MCF 10A (cell line): ENCODE measurements around the gene SLC25A30. TPM values are rescaled to one million over a fixed set of nuclear protein-coding genes. Genes with fewer than 3 reads are reported as not detected.
A peak's percentile ranks its signal among the peaks of the same experiment; 100 is the strongest.

Experiments used
- BruUV-seq: library from RNA; stranded (reverse); fragments of 400-500 nt; replicated peaks from 2 replicates; lab custom pipeline; 2021; lab: Mats Ljungman, UMichigan
- CTCF ChIA-PET: fragments of 300-600 bp; sonication (Branson Sonifier 250); formaldehyde crosslinking; extraction: SDS; loops from one replicate; lab custom pipeline; 2021; ENCODE audit warnings: antibody characterized with exemption, inconsistent platforms; lab: Yijun Ruan, JAX
- POLR2A ChIA-PET: fragments of 300-600, 350-650 bp; sonication (Branson Sonifier 250); formaldehyde crosslinking; extraction: SDS; loops from one replicate; lab custom pipeline; 2020; ENCODE audit warnings: antibody characterized with exemption, inconsistent platforms; lab: Yijun Ruan, JAX
- DNase-seq: peaks from one replicate; pipeline ENCODE4 v3.0.0-alpha.2; 2018; ENCODE audit not compliant: unreplicated experiment
- H3K27ac Mint-ChIP-seq: one replicate; pipeline ENCODE4 v1.8.0; 2022; ENCODE audit warnings: mild to moderate bottlenecking, low read depth, mixed read lengths; ENCODE audit not compliant: unreplicated experiment
- H3K27me3 Mint-ChIP-seq: one replicate; pipeline ENCODE4 v1.8.0; 2022; ENCODE audit warnings: mixed read lengths; ENCODE audit not compliant: insufficient read depth, unreplicated experiment
- H3K36me3 Mint-ChIP-seq: one replicate; pipeline ENCODE4 v1.8.0; 2022; ENCODE audit warnings: mild to moderate bottlenecking, moderate library complexity, mixed read lengths; ENCODE audit not compliant: insufficient read depth, unreplicated experiment
- H3K4me1 Mint-ChIP-seq: one replicate; pipeline ENCODE4 v1.8.0; 2022; ENCODE audit warnings: mixed read lengths; ENCODE audit not compliant: insufficient read depth, unreplicated experiment
- H3K4me3 Mint-ChIP-seq: one replicate; pipeline ENCODE4 v1.8.0; 2022; ENCODE audit warnings: mild to moderate bottlenecking, moderate library complexity, mixed read lengths; ENCODE audit not compliant: unreplicated experiment
- H3K9me3 Mint-ChIP-seq: one replicate; pipeline ENCODE4 v1.8.0; 2022; ENCODE audit warnings: mixed read lengths; ENCODE audit not compliant: unreplicated experiment
- intact Hi-C: fragments of 100-400 bp; cut with micrococcal nuclease; formaldehyde crosslinking; loops from 2 replicates; pipeline ENCODE4 v1.14.1; 2022
- total RNA-seq: library from RNA; stranded (reverse); gene quantifications from 2 replicates; pipeline ENCODE4 v1.2.3, GENCODE V29; 2022
- TF ChIP-seq, protein P1 (sequence below): fragments of 200-600 bp; IDR thresholded peaks from one replicate; pipeline ENCODE4 v1.8.0; 2022; ENCODE audit warnings: antibody characterized with exemption, mild to moderate bottlenecking; ENCODE audit not compliant: unreplicated experiment

Gene SLC25A30
- total RNA-seq, 1 experiment from 2014 or later = 11.9 TPM

DNA sequence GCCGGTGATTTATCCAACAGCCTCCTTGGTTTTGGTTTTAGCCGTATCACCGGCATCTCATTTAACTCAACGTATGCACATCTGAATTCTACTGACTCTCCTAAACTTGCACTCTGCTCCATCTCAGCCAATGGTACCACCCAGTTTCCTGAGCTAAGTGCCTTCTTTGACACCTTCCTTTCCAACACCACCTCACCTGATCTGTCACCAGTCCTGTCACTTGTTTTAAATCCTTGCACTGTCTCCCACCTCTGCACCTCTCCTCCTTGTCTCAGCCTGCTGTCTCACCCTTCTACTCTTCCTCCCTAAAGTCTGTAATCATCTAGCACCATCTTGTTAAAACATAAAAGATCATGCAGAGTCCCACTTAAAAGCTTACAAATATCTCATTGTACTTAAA lies 49.1 kb downstream of the SLC25A30 start:
- Mint-ChIP-seq H3K9me3 (no peaks in the 10 kb centered on the region), H3K27me3 (no peaks in the 10 kb centered on the region), H3K4me3 (no peak overlapping the region), H3K27ac (peak overlapping the region; percentile 95), H3K36me3 (peaks cover 8% of the 10 kb centered on the region), H3K4me1 (peaks cover 25% of the 10 kb centered on the region)
- ChIA-PET CTCF (interaction anchor here (0.6 to 7.9 kb wide), 9 partner anchors 18 to 1376 kb away, joined by 3 to 74 read pairs (median 3); partner anchors contain the start of gene TPT1), POLR2A (interaction anchor here (1.2 to 3.6 kb wide), 4 partner anchors 25 to 96 kb away, joined by 3 to 15 read pairs (median 6); partner anchors contain the start of genes COG3 and TPT1)
- TF ChIP-seq, protein P1, sequence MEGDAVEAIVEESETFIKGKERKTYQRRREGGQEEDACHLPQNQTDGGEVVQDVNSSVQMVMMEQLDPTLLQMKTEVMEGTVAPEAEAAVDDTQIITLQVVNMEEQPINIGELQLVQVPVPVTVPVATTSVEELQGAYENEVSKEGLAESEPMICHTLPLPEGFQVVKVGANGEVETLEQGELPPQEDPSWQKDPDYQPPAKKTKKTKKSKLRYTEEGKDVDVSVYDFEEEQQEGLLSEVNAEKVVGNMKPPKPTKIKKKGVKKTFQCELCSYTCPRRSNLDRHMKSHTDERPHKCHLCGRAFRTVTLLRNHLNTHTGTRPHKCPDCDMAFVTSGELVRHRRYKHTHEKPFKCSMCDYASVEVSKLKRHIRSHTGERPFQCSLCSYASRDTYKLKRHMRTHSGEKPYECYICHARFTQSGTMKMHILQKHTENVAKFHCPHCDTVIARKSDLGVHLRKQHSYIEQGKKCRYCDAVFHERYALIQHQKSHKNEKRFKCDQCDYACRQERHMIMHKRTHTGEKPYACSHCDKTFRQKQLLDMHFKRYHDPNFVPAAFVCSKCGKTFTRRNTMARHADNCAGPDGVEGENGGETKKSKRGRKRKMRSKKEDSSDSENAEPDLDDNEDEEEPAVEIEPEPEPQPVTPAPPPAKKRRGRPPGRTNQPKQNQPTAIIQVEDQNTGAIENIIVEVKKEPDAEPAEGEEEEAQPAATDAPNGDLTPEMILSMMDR = no peak
- no peak for DNase-seq
- intact Hi-C loops = no loop called here
- no TSS peak for BruUV-seq

DNA sequence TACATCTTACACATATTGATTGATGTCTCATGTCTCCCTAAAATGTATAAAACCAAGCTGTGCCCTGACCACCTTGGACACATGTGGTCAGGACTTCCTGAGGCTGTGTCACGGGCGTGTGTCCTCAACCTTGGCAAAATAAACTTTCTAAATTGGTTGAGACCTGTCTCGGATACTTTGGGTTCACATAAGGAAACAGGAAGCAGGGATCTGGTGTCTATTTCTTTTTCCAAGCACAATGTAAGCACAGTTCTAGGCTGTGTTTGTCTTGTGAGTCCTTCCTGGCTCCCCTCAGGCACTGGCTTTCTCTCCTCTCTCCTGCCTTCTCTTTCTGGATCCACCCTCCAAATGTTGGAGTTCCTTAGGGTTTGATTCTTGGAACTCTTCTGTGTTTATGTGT lies 49.6 kb downstream of the SLC25A30 start:
- no peak overlapping the region for H3K4me3 Mint-ChIP-seq
- BruUV-seq = no TSS peak
- CTCF ChIA-PET = interaction anchor here (0.6 to 7.9 kb wide), 3 partner anchors 24 to 179 kb away, joined by 3 to 74 read pairs (median 3); partner anchors contain the start of gene TPT1
- H3K27me3 Mint-ChIP-seq = no peaks in the 10 kb centered on the region
- peaks cover 8% of the 10 kb centered on the region for H3K36me3 Mint-ChIP-seq
- peak overlapping the region; percentile 95 for H3K27ac Mint-ChIP-seq
- TF ChIP-seq, protein P1 = no peak
- H3K4me1 Mint-ChIP-seq = peaks cover 28% of the 10 kb centered on the region
- DNase-seq = no peak
- intact Hi-C loops = no loop called here
- no peaks in the 10 kb centered on the region for H3K9me3 Mint-ChIP-seq
- POLR2A ChIA-PET = interaction anchor here (1.9 to 2.4 kb wide), 2 partner anchors 27 to 46 kb away, joined by 6 to 20 read pairs; no protein-coding TSS in a partner anchor

DNA sequence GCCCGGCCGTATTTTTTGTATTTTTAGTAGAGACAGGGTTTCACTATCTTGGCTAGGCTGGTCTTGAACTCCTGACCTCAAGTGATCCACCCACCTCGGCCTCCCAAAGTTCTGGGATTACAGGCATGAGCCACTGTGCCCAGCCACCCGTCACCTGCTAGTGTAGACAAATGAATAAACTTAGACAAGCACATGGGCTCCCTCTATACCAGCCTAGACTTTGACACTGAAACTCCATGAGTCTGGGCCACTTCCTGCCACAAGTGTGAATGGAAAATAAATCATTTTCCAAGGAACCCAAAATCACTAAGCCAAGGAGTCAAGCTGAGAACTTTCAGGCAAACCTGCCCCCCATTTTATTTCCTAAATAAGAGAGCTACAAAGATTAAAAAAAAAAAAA lies 50.2 kb downstream of the SLC25A30 start:
- POLR2A ChIA-PET = interaction anchor here (1.2 to 2.4 kb wide), 7 partner anchors 16 to 97 kb away, joined by 3 to 20 read pairs (median 7); partner anchors contain the start of gene COG3
- H3K36me3 Mint-ChIP-seq = peaks cover 8% of the 10 kb centered on the region
- CTCF ChIA-PET = interaction anchor here (0.5 to 7.9 kb wide), 6 partner anchors 25 to 162 kb away, joined by 3 to 74 read pairs (median 3); partner anchors contain the start of gene TPT1
- intact Hi-C loops = no loop called here
- peaks cover 31% of the 10 kb centered on the region for H3K4me1 Mint-ChIP-seq
- no TSS peak for BruUV-seq
- peak overlapping the region; percentile 95 for H3K27ac Mint-ChIP-seq
- no peaks in the 10 kb centered on the region for H3K27me3 Mint-ChIP-seq
- no peak overlapping the region for H3K4me3 Mint-ChIP-seq
- DNase-seq = no peak
- TF ChIP-seq, protein P1 = no peak
- H3K9me3 Mint-ChIP-seq = no peaks in the 10 kb centered on the region

DNA sequence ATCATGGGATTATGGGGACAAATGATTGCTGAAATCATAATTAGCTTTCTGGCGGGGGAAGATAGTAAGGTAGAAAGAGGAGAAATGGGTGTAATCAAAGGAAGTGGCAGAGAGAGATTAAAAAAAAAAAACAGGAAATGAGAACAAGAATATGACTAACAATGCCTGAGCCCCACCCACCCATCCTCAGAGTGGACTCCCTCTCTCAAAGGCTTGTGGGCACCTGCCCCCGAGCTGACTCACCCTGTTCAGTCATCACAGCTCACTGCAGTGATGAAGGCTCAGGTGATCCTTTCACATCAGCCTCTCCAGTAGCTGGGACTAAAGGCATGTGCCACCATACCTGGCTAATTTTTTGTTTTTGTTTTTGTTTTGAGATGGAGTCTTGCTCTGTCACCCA lies 50.8 kb downstream of the SLC25A30 start:
- CTCF ChIA-PET = interaction anchor here (0.5 to 7.9 kb wide), 5 partner anchors 25 to 162 kb away, joined by 3 to 74 read pairs (median 3); no protein-coding TSS in a partner anchor
- intact Hi-C loops = loop anchor here (1.0 kb wide), 1 partner anchor 26 kb away; the partner anchor contains the start of gene TPT1

More for the DNA sequence above, 50.8 kb downstream of the SLC25A30 start:
- Mint-ChIP-seq H3K27ac (peak overlapping the region; percentile 95), H3K27me3 (no peaks in the 10 kb centered on the region), H3K36me3 (peaks cover 8% of the 10 kb centered on the region), H3K9me3 (no peaks in the 10 kb centered on the region), H3K4me1 (peaks cover 35% of the 10 kb centered on the region), H3K4me3 (peak overlapping the region; percentile 12)
- TF ChIP-seq, protein P1 = no peak
- POLR2A ChIA-PET = interaction anchor here (0.6 to 2.4 kb wide), 12 partner anchors 16 to 354 kb away, joined by 3 to 20 read pairs (median 4); partner anchors contain the start of gene COG3
- peak; percentile 98 for DNase-seq
- no TSS peak for BruUV-seq
